OCI-LY1 (cell line): ENCODE data around the gene PAX4.

ENCODE experiments used
- H2AFZ ChIP-seq: fragments of 200-600 bp; sonication (generic), shearing (Covaris generic); 2 replicates; pipeline ENCODE4 v1.6.0; 2014; ENCODE audit warnings: antibody characterized with exemption, mild to moderate bottlenecking, low read length
- H3F3A ChIP-seq: fragments of 200-600 bp; sonication (generic), shearing (Covaris generic); 2 replicates; pipeline ENCODE4 v1.6.0; 2014; ENCODE audit warnings: mild to moderate bottlenecking, antibody characterized with exemption, low read length, moderate library complexity; ENCODE audit not compliant: insufficient read depth
- H3K27ac ChIP-seq: fragments of 200-600 bp; sonication (generic); 2 replicates; pipeline ENCODE4 v1.5.1; 2014; ENCODE audit warnings: low read length, mixed run types, mild to moderate bottlenecking, low read depth; ENCODE audit not compliant: poor library complexity, severe bottlenecking
- H3K27me3 ChIP-seq: fragments of 200-600 bp; sonication (generic); 2 replicates; pipeline ENCODE4 v1.6.0; 2014; ENCODE audit warnings: antibody characterized with exemption, mild to moderate bottlenecking, low read length, moderate library complexity; ENCODE audit not compliant: insufficient read depth
- H3K36me3 ChIP-seq: fragments of 200-600 bp; sonication (generic); 2 replicates; pipeline ENCODE4 v1.6.1; 2014; ENCODE audit warnings: mild to moderate bottlenecking, antibody characterized with exemption, low read length, moderate library complexity, mixed read lengths; ENCODE audit not compliant: insufficient read depth
- H3K4me1 ChIP-seq: fragments of 200-600 bp; sonication (generic); 2 replicates; pipeline ENCODE4 v1.5.1; 2014; ENCODE audit warnings: mild to moderate bottlenecking, low read length, moderate library complexity; ENCODE audit not compliant: insufficient read depth, severe bottlenecking
- H3K4me2 ChIP-seq: fragments of 200-600 bp; sonication (generic), shearing (Covaris generic); 2 replicates; pipeline ENCODE4 v1.6.1; 2014; ENCODE audit warnings: low read length
- H3K4me3 ChIP-seq: fragments of 200-600 bp; sonication (generic); 2 replicates; pipeline ENCODE4 v1.5.1; 2014; ENCODE audit warnings: low read length, low read depth, mild to moderate bottlenecking, mixed read lengths; ENCODE audit not compliant: poor library complexity, severe bottlenecking
- H3K79me2 ChIP-seq: fragments of 200-600 bp; shearing (Covaris generic); 2 replicates; pipeline ENCODE4 v1.6.1; 2016; ENCODE audit warnings: mixed run types, low read length, mixed read lengths; ENCODE audit not compliant: insufficient read depth
- H3K9ac ChIP-seq: fragments of 200-600 bp; sonication (generic), shearing (Covaris generic); 2 replicates; pipeline ENCODE4 v1.6.1; 2014; ENCODE audit warnings: mild to moderate bottlenecking, low read length, mixed read lengths
- H3K9me2 ChIP-seq: fragments of 200-600 bp; sonication (generic), shearing (Covaris generic); 2 replicates; pipeline ENCODE4 v1.6.1; 2014; ENCODE audit warnings: low read depth, mild to moderate bottlenecking, low read length, mixed read lengths
- H3K9me3 ChIP-seq: fragments of 200-600 bp; shearing (Covaris generic); 2 replicates; pipeline ENCODE4 v1.6.1; 2014; ENCODE audit warnings: low read length, mixed read lengths
- H4K20me1 ChIP-seq: fragments of 200-600 bp; sonication (generic), shearing (Covaris generic); 2 replicates; pipeline ENCODE4 v1.6.0; 2016; ENCODE audit warnings: mild to moderate bottlenecking, low read length; ENCODE audit not compliant: insufficient read depth
- EZH2 ChIP-seq: fragments of 200-600 bp; sonication (generic), shearing (Covaris generic); IDR thresholded peaks from 2 replicates; pipeline ENCODE4 v1.8.0; 2017; ENCODE audit warnings: borderline replicate concordance, mixed run types, mild to moderate bottlenecking, antibody characterized with exemption, low read length, moderate library complexity, mixed read lengths
- TF ChIP-seq, protein P1 (sequence below): fragments of 200-600 bp; sonication (generic), shearing (Covaris generic); IDR thresholded peaks from 2 replicates; pipeline ENCODE4 v1.5.1; 2017; ENCODE audit warnings: mild to moderate bottlenecking, antibody characterized with exemption, low read length, moderate library complexity, mixed read lengths

PAX4 gene

GRCh38 chr7:127591591-127591990 is 26.4 kb downstream of the PAX4 start:
- Histone ChIP-seq H3K9ac (no peak overlapping the region), H3F3A (no peaks in the 10 kb centered on the region), H3K4me1 (peaks cover 18% of the 10 kb centered on the region), H3K9me2 (no peaks in the 10 kb centered on the region), H3K79me2 (no peaks in the 10 kb centered on the region), H2AFZ (no peak overlapping the region), H4K20me1 (no peaks in the 10 kb centered on the region), H3K27ac (no peak overlapping the region), H3K9me3 (no peaks in the 10 kb centered on the region), H3K4me2 (no peak overlapping the region), H3K4me3 (no peak overlapping the region), H3K27me3 (no peaks in the 10 kb centered on the region; the same call in 1 of the 2 replicates), H3K36me3 (peaks cover 22% of the 10 kb centered on the region)
- TF ChIP-seq EZH2, result no peak
- TF ChIP-seq, protein P1, sequence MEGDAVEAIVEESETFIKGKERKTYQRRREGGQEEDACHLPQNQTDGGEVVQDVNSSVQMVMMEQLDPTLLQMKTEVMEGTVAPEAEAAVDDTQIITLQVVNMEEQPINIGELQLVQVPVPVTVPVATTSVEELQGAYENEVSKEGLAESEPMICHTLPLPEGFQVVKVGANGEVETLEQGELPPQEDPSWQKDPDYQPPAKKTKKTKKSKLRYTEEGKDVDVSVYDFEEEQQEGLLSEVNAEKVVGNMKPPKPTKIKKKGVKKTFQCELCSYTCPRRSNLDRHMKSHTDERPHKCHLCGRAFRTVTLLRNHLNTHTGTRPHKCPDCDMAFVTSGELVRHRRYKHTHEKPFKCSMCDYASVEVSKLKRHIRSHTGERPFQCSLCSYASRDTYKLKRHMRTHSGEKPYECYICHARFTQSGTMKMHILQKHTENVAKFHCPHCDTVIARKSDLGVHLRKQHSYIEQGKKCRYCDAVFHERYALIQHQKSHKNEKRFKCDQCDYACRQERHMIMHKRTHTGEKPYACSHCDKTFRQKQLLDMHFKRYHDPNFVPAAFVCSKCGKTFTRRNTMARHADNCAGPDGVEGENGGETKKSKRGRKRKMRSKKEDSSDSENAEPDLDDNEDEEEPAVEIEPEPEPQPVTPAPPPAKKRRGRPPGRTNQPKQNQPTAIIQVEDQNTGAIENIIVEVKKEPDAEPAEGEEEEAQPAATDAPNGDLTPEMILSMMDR, result no peak

DNA sequence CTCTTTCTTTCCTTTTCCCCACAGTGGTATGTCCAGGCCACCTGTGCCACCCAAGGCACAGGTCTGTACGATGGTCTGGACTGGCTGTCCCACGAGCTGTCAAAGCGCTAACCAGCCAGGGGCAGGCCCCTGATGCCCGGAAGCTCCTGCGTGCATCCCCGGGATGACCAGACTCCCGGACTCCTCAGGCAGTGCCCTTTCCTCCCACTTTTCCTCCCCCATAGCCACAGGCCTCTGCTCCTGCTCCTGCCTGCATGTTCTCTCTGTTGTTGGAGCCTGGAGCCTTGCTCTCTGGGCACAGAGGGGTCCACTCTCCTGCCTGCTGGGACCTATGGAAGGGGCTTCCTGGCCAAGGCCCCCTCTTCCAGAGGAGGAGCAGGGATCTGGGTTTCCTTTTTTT is 26.8 kb downstream of the PAX4 start:
- no peaks in the 10 kb centered on the region for H3K9me2 ChIP-seq
- H3K79me2 ChIP-seq, result no peaks in the 10 kb centered on the region
- H3K4me1 ChIP-seq, result peaks cover 18% of the 10 kb centered on the region
- H3F3A ChIP-seq, result no peaks in the 10 kb centered on the region
- H4K20me1 ChIP-seq, result no peaks in the 10 kb centered on the region
- TF ChIP-seq EZH2, result no peak
- TF ChIP-seq, protein P1, result no peak
- no peak overlapping the region for H2AFZ ChIP-seq
- H3K27me3 ChIP-seq, result no peaks in the 10 kb centered on the region; the same call in 1 of the 2 replicates
- H3K9ac ChIP-seq, result no peak overlapping the region
- no peak overlapping the region for H3K4me3 ChIP-seq
- H3K4me2 ChIP-seq, result no peak overlapping the region
- H3K27ac ChIP-seq, result no peak overlapping the region
- no peaks in the 10 kb centered on the region for H3K9me3 ChIP-seq
- peaks cover 22% of the 10 kb centered on the region for H3K36me3 ChIP-seq

DNA sequence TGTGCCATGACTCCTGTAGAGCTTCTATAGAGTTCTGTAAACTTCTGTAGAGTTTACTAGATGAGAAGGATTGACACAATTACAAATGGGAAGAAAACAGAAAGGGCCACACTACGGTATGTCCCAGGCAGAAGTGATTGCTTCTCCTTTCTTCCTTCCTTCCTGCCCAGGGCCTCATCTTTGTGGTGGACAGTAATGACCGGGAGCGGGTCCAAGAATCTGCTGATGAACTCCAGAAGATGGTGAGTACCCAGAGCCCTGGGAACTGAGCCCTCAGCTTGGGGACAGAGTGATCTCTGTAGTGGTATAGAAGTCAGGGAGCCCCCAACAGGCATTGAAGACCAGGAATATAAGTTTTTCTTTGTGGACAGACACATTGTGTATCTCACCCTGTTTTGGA is 28.0 kb downstream of the PAX4 start:
- Histone ChIP-seq H3K79me2 (peaks cover 2% of the 10 kb centered on the region; the same call in 1 of the 2 replicates), H3F3A (no peaks in the 10 kb centered on the region), H3K4me1 (peaks cover 24% of the 10 kb centered on the region), H3K27ac (no peak overlapping the region), H3K9me2 (no peaks in the 10 kb centered on the region), H3K36me3 (peaks cover 22% of the 10 kb centered on the region), H3K9me3 (no peaks in the 10 kb centered on the region), H2AFZ (no peak overlapping the region), H3K27me3 (no peaks in the 10 kb centered on the region), H3K4me3 (peak overlapping the region; percentile 81), H4K20me1 (no peaks in the 10 kb centered on the region), H3K4me2 (peak overlapping the region; percentile 87), H3K9ac (no peak overlapping the region; the same call in 1 of the 2 replicates)
- no peak for TF ChIP-seq EZH2
- TF ChIP-seq, protein P1, result no peak
